ENCODE results near the gene DHRS11. TPM values are rescaled to one million over a fixed set of nuclear protein-coding genes. Genes with fewer than 3 reads are reported as not detected.

Gene DHRS11
- polyA plus RNA-seq, 1 of the 3 experiments (the other 2 are of a cell fraction), result 31.6 TPM

- Histone ChIP-seq H3K36me3 (replicated peaks in 1 of 2; ENCODE audit: control insufficient read depth in 1 of 2, insufficient read depth in 2 of 2, low read length in 1 of 2) (no peaks in the 10 kb centered on the region), H3K9ac (no peak overlapping the region), H3K4me3 (ENCODE audit: low read depth in 2 of 2, low read length in 1 of 2) (no peak overlapping the region), H3K79me2 (ENCODE audit: insufficient read depth) (no peaks in the 10 kb centered on the region), H3K9me2 (no peaks in the 10 kb centered on the region), H3K9me3 (no peaks in the 10 kb centered on the region), H3K27ac (ENCODE audit: low read depth in 2 of 2, low read length in 1 of 2) (no peak overlapping the region), H2AFZ (ENCODE audit: low read depth) (no peak overlapping the region), H4K20me1 (ENCODE audit: insufficient read depth) (no peaks in the 10 kb centered on the region), H3K27me3 (ENCODE audit: insufficient read depth) (peaks cover 4% of the 10 kb centered on the region; the same call in 1 of the 2 replicates), H3K4me1 (ENCODE audit: control insufficient read depth in 1 of 2, insufficient read depth in 2 of 2, low read depth in 1 of 2, low read length in 1 of 2) (no peaks in the 10 kb centered on the region; a peak in 1 of 4 replicates), H3K4me2 (no peak overlapping the region), H3F3A (replicated peaks; ENCODE audit: insufficient read depth) (no peaks in the 10 kb centered on the region)
- WGBS (ENCODE audit: low lambda C conversion rate), result 53% methylated on average over 9 of the region's 9 CpGs
- ChIA-PET CTCF (interaction anchor here (1.7 to 3.6 kb wide), 3 partner anchors 14 to 23 kb away, joined by 5 to 16 read pairs (median 7); no protein-coding TSS in a partner anchor), POLR2A (no interaction called here)
- no peak for DNase-seq
- no peak for TF ChIP-seq ELF1 (IDR thresholded peaks at IDR 0.05)
- no peak for TF ChIP-seq EP300 (IDR thresholded peaks at IDR 0.05; ENCODE audit: borderline replicate concordance in 1 of 2, low read depth in 1 of 2, low read length in 1 of 2)
- TF ChIP-seq NFIC (IDR thresholded peaks at IDR 0.05; ENCODE audit: borderline replicate concordance), result no peak
- no peak for TF ChIP-seq RCOR1 (IDR thresholded peaks at IDR 0.05; ENCODE audit: low read length)
- TF ChIP-seq TAF1 (IDR thresholded peaks at IDR 0.05; ENCODE audit: borderline replicate concordance, low read depth, low read length), result no peak
- TF ChIP-seq EZH2phosphoT487 (IDR thresholded peaks at IDR 0.05; ENCODE audit: borderline replicate concordance, low read depth), result no peak
- no peak for TF ChIP-seq RXRA (IDR thresholded peaks at IDR 0.05; ENCODE audit: borderline replicate concordance, low read depth)
- no peak for TF ChIP-seq RFX5 (IDR thresholded peaks at IDR 0.05; ENCODE audit: low read length)
- no peak for TF ChIP-seq MEF2A (IDR thresholded peaks at IDR 0.05; ENCODE audit: borderline replicate concordance, low read depth)
- TF ChIP-seq GATA2 (CRISPR knock-in tag; IDR thresholded peaks at IDR 0.05), result no peak
- TF ChIP-seq, protein P1, sequence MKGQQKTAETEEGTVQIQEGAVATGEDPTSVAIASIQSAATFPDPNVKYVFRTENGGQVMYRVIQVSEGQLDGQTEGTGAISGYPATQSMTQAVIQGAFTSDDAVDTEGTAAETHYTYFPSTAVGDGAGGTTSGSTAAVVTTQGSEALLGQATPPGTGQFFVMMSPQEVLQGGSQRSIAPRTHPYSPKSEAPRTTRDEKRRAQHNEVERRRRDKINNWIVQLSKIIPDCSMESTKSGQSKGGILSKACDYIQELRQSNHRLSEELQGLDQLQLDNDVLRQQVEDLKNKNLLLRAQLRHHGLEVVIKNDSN (IDR thresholded peaks at IDR 0.05; ENCODE audit: borderline replicate concordance, low read depth), result no peak
- no peak for TF ChIP-seq FOXJ3 (CRISPR knock-in tag; IDR thresholded peaks at IDR 0.05)
- TF ChIP-seq JUND (IDR thresholded peaks at IDR 0.05), result no peak
Measured at GRCh38 chr17:36650096-36650775, 58.6 kb downstream of the DHRS11 start.

Other genes with a start within 250 kb of the DHRS11 start
- not detected in 2 replicates for gene TBC1D3H, start 203.4 kb upstream of the DHRS11 start, polyA plus RNA-seq (2012; rRNA removed)
- 59.9 and 68.5 TPM in 2 replicates for gene ZNHIT3, start 105.2 kb upstream of the DHRS11 start, polyA plus RNA-seq (2012; rRNA removed)
- 61.6 and 72.4 TPM in 2 replicates for gene MYO19, start 57.0 kb upstream of the DHRS11 start, polyA plus RNA-seq (2012; rRNA removed)
- 10.1 and 11.2 TPM in 2 replicates for gene PIGW, start 56.9 kb upstream of the DHRS11 start, polyA plus RNA-seq (2012; rRNA removed)
- 74.5 and 79.3 TPM in 2 replicates for gene GGNBP2, start 47.0 kb upstream of the DHRS11 start, polyA plus RNA-seq (2012; rRNA removed)
- gene MRM1, start 9.7 kb downstream of the DHRS11 start, polyA plus RNA-seq (2012; rRNA removed), result 9.8 and 10.9 TPM in 2 replicates